RWPE1 (cell line): ENCODE results near the gene NFATC1.

Experiments used
- CTCF ChIA-PET: fragments of 350-600 bp; sonication (Branson Sonifier 250); formaldehyde crosslinking; extraction: SDS; loops from one replicate; lab custom pipeline; 2021; lab: Yijun Ruan, JAX
- POLR2A ChIA-PET: fragments of 400-600 bp; formaldehyde crosslinking; extraction: SDS; loops from one replicate; lab custom pipeline; 2020; ENCODE audit warnings: antibody characterized with exemption; ENCODE audit not compliant: low non-redundant PET; lab: Yijun Ruan, JAX
- DNase-seq: peaks from one replicate; pipeline ENCODE4 v3.0.0; 2012; ENCODE audit warnings: low spot score
- H3K27ac ChIP-seq: fragments of 450-650 bp; 2 replicates; pipeline ENCODE4 v1.5.1; 2017
- CTCF ChIP-seq: fragments of 450-650 bp; conservative IDR thresholded peaks from 2 replicates; pipeline ENCODE4 v1.5.1; 2017; ENCODE audit warnings: low read depth, mild to moderate bottlenecking

NFATC1 gene

GRCh38 chr18:79395761-79396404 is at the start of gene NFATC1:
NFATC1 (plus strand) TSS chr18:79395930; CDS start chr18:79396225, 295 bp downstream.
- peak; percentile 62 for DNase-seq
- ChIA-PET POLR2A (no interaction called here), CTCF (interaction anchor here (0.6 to 1.0 kb wide), 3 partner anchors 15 to 132 kb away, joined by 3 to 5 read pairs (median 3); no protein-coding TSS in a partner anchor)
- no peak for TF ChIP-seq CTCF
- peak within 1 kb of the TSS; percentile 98 for H3K27ac ChIP-seq

- DNase-seq: no peak
- no peak overlapping the region for H3K27ac ChIP-seq
- ChIA-PET POLR2A (no interaction called here), CTCF (interaction anchor here (0.6 kb wide), 1 partner anchor 66 kb away, joined by 3 read pairs; no protein-coding TSS in a partner anchor)
- no peak for TF ChIP-seq CTCF
Observed at GRCh38 chr18:79345981-79346380, 49.7 kb upstream of the NFATC1 start.

- POLR2A ChIA-PET: no interaction called here
- CTCF ChIA-PET: no interaction called here
- no peak for DNase-seq
- no peak for TF ChIP-seq CTCF
- peak overlapping the region; percentile 19 for H3K27ac ChIP-seq
Observed at GRCh38 chr18:79348066-79348465, 47.7 kb upstream of the NFATC1 start.

- DNase-seq: no peak
- H3K27ac ChIP-seq: no peak overlapping the region
- CTCF ChIA-PET: interaction anchor here (0.7 kb wide), 1 partner anchor 203 kb away, joined by 3 read pairs; no protein-coding TSS in a partner anchor
- no peak for TF ChIP-seq CTCF
- POLR2A ChIA-PET: no interaction called here
Observed at GRCh38 chr18:79352432-79352831, 43.3 kb upstream of the NFATC1 start.

GRCh38 chr18:79353267-79353666 is 42.5 kb upstream of the NFATC1 start:
- DNase-seq: no peak
- POLR2A ChIA-PET: no interaction called here
- CTCF ChIA-PET: interaction anchor here (0.7 kb wide), 1 partner anchor 33 kb away, joined by 3 read pairs; no protein-coding TSS in a partner anchor
- TF ChIP-seq CTCF: no peak
- H3K27ac ChIP-seq: no peak overlapping the region

GRCh38 chr18:79354350-79354749 is 41.4 kb upstream of the NFATC1 start:
- ChIA-PET POLR2A (no interaction called here), CTCF (interaction anchor here (0.6 kb wide), 1 partner anchor 1424 kb away, joined by 3 read pairs; no protein-coding TSS in a partner anchor)
- no peak for DNase-seq
- no peak overlapping the region for H3K27ac ChIP-seq
- TF ChIP-seq CTCF: no peak
